Thyroid gland (tissue), 4 donors: ENCODE results near the gene PSMD5. TPM values are rescaled to one million over a fixed set of nuclear protein-coding genes. Genes with fewer than 3 reads are reported as not detected.

Source experiments
- DNase-seq, 2 donors: peaks; one replicate each; pipeline ENCODE4 v3.0.0-alpha.2; 2019
- H3K27ac ChIP-seq, 3 donors: fragments of 200-600 bp; sonication (generic); 1 replicate in 2 of 3; 2 replicates in 1 of 3; pipeline ENCODE4 v1.5.1; 2016 to 2019; ENCODE audit warnings: mild to moderate bottlenecking in 1 of 3, moderate library complexity in 1 of 3
- H3K27me3 ChIP-seq: fragments of 200-600 bp; sonication (generic); one replicate; pipeline ENCODE4 v1.5.1; 2019
- H3K36me3 ChIP-seq, 2 donors: fragments of 200-600 bp; sonication (generic); one replicate each; pipeline ENCODE4 v1.5.1; 2016 to 2019
- H3K4me1 ChIP-seq, 2 donors: fragments of 200-600 bp; sonication (generic); one replicate each; pipeline ENCODE4 v1.5.1; 2017 to 2019
- H3K4me3 ChIP-seq, 3 donors: fragments of 200-600 bp; sonication (generic); replicated peaks in 1 of 3; 1 replicate in 2 of 3; 2 replicates in 1 of 3; pipeline ENCODE4 v1.5.1; 2016; ENCODE audit warnings: mild to moderate bottlenecking in 1 of 3
- H3K9me3 ChIP-seq: fragments of 200-600 bp; sonication (generic); one replicate; pipeline ENCODE4 v1.5.1; 2017
- POLR2A ChIP-seq, 2 donors: fragments of 450-650 bp; IDR thresholded peaks; one replicate each; pipeline ENCODE4 v1.6.1; 2017; ENCODE audit warnings: antibody characterized with exemption in 2 of 2, mild to moderate bottlenecking in 2 of 2, moderate library complexity in 1 of 2
- WGBS, 2 donors: methylation state at CpG; one replicate each; pipeline ENCODE4 v1.1.5; 2017; 5-methylcytosine and 5-hydroxymethylcytosine counted together
- intact Hi-C: fragments of 100-400 bp; cut with DNase I; formaldehyde crosslinking; loops from one replicate; pipeline ENCODE4 v1.15.1; 2023
- total RNA-seq, 4 donors: library from RNA; depleted of rRNA; stranded (reverse); fragments of >200 nt; gene quantifications; one replicate each; pipeline ENCODE4 v1.2.3, GENCODE V29; 2016
- TF ChIP-seq, protein P1 (sequence below), 6 experiments: fragments of 200-600 bp in 3 of 6; fragments of 450-650 bp in 3 of 6; sonication (generic) in 3 of 6; IDR thresholded peaks; one replicate each; pipeline ENCODE4 v1.5.1; 2016 to 2019; ENCODE audit warnings: antibody characterized with exemption in 6 of 6, mild to moderate bottlenecking in 2 of 6, inconsistent platforms in 1 of 6, moderate library complexity in 1 of 6

Gene PSMD5
- total RNA-seq, 4 donors from 2014 or later, result 34.8 to 38.6 (median 36.5) TPM

DNA sequence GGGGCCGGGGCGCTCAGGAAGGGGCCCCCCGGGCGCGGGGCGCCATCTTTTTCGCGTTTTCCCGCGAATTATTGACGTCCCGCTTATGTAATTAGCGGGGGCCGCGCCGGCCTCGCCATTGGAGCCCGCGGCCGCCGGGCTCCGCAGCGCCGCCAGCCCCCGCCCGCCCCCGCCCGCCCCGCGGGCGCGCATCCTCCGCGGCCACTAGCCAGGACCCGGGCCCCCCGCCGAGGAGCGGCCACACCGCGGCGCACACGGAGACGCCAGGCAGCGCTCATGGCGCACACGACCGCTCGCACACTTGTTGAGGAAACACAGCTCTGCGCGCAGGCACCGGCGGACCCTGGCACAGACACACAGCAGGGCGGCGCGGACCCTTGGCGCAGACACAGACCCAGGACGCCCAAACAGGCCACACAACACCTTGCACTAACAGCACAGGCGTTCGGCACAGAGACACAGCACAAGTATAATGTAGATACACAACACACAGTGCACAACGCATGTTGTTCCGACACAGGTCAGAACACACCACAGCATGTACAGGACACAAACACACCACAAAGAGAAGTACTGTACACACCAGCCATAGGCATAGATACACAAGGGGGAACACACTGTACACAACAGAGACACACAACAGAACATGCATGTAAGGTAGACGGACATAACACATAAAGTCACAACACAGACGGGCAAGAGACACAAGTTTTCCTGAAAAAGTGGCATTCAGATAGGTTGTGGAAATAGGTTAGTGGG, 34.7 kb upstream of the PSMD5 start:
- DNase-seq, result peak; percentile 50
- 10 to 13% methylated on average over 10 to 15 of the region's 63 CpGs for WGBS, 2 donors

DNA sequence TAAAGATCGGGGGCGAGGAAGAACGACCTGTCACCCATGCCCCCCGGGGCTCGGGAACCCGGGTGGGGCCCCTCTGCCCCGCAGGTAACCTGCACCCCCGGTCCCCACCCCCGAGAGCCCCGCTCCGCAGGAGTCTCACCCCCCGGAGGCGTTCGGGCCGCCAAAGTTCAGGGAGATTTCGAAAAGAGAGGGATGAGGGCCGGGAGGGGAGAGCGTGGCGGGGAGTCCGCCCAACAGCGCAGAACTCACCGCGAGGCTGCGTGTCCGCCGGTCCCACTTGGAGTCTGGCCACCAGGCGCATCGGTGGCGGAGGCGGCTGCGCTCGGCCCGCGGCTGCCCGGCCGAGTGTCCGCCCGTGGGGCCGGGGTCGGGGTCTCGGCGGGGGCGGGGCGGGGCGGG, 34.1 kb upstream of the PSMD5 start, which contains the start of gene PHF19:
TSS of gene PHF19 (minus strand) at position 347 of the 399 bp plus-strand sequence. CDS start 2,447 bp downstream, outside the sequence.
- intact Hi-C loops, result loop anchor here (5.0 kb wide), 1 partner anchor 60 kb away; no protein-coding TSS in a partner anchor
- H3K9me3 ChIP-seq, result no peaks in the 10 kb centered on the region
- WGBS, 2 donors, result 0% methylated on average over 10 to 15 of the region's 45 CpGs
- H3K4me1 ChIP-seq, result peaks cover 5 to 6% of the 10 kb centered on the region in 2 donors
- H3K4me3 ChIP-seq, result peak within 1 kb of the TSS; percentile 44 to 76 (median 59)
- H3K36me3 ChIP-seq, result no peaks in the 10 kb centered on the region
- H3K27ac ChIP-seq, result peak within 1 kb of the TSS; percentile 87 to 92 (median 88)
- H3K27me3 ChIP-seq, result no peaks in the 10 kb centered on the region
- TF ChIP-seq, protein P1, sequence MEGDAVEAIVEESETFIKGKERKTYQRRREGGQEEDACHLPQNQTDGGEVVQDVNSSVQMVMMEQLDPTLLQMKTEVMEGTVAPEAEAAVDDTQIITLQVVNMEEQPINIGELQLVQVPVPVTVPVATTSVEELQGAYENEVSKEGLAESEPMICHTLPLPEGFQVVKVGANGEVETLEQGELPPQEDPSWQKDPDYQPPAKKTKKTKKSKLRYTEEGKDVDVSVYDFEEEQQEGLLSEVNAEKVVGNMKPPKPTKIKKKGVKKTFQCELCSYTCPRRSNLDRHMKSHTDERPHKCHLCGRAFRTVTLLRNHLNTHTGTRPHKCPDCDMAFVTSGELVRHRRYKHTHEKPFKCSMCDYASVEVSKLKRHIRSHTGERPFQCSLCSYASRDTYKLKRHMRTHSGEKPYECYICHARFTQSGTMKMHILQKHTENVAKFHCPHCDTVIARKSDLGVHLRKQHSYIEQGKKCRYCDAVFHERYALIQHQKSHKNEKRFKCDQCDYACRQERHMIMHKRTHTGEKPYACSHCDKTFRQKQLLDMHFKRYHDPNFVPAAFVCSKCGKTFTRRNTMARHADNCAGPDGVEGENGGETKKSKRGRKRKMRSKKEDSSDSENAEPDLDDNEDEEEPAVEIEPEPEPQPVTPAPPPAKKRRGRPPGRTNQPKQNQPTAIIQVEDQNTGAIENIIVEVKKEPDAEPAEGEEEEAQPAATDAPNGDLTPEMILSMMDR (IDR thresholded peaks at IDR 0.05), result no peak
- DNase-seq, result peak in 1 of 2 donors; percentile 23

More for the DNA sequence above, 34.7 kb upstream of the PSMD5 start:
- TF ChIP-seq, protein P1 (IDR thresholded peaks at IDR 0.05), result no peak
- TF ChIP-seq POLR2A (IDR thresholded peaks at IDR 0.05), result no peak
- H3K4me1 ChIP-seq, result peaks cover 5 to 6% of the 10 kb centered on the region in 2 donors
- peak overlapping the region in 1 of 3 donors; percentile 61 for H3K27ac ChIP-seq
- peak overlapping the region in 1 of 3 donors; percentile 59 for H3K4me3 ChIP-seq
- H3K36me3 ChIP-seq, result no peaks in the 10 kb centered on the region
- intact Hi-C loops, result loop anchor here (5.0 kb wide), 1 partner anchor 60 kb away; no protein-coding TSS in a partner anchor
- no peaks in the 10 kb centered on the region for H3K27me3 ChIP-seq
- H3K9me3 ChIP-seq, result no peaks in the 10 kb centered on the region

DNA sequence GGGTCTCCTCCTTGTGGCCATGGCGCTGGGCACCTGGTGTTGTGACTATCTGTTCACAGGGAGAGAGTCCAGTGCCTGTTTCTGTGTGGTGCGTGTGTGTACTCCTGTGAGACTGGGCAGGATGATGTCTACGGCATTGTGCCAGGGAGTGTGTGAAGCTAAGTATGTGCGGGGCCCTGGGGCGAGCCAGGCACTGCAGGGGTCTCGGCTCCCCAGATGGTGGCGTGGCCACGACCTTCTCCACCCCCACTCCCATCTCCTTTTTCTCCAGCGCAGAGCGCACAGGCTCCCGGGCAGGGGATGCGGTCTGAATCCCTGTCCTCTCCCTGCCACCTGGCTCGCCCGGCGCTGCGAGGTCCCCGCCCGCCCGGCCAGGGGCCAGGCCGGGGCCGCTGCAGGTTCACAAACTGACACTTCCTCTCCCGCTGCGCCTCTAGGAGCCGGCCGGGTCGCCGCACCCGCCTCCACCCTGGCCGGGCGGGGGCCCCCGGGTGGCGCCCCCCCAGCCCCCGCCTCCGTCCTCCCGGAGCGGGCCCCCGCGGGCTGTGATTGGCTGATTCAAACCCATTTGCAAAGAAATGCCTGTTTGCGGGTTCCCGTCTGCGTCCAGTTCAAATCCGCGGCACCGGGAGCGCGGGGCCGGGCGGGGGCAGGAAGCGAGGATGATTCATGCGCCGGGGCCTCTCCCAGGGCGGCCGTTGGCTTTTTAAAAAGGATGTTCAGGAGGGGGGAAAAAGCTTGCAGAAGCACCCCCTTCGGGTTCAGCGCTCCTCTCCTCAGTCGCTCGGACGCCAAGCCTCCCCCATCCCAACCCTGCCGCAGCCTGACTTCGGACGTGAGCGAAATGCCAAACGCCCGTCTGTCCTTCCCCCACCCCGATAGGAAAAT, 33.5 kb upstream of the PSMD5 start:
- H3K4me3 ChIP-seq, result peak overlapping the region; percentile 44 to 76 (median 59)
- DNase-seq, result peak; percentile 57 to 60
- H3K4me1 ChIP-seq, result peaks cover 5 to 6% of the 10 kb centered on the region in 2 donors
- H3K27me3 ChIP-seq, result no peaks in the 10 kb centered on the region
- no peaks in the 10 kb centered on the region for H3K36me3 ChIP-seq
- intact Hi-C loops, result loop anchor here (5.0 kb wide), 1 partner anchor 61 kb away; no protein-coding TSS in a partner anchor
- peak overlapping the region; percentile 87 to 92 (median 88) for H3K27ac ChIP-seq
- H3K9me3 ChIP-seq, result no peaks in the 10 kb centered on the region
- TF ChIP-seq, protein P1 (IDR thresholded peaks at IDR 0.05), result no peak
- no peak for TF ChIP-seq POLR2A (IDR thresholded peaks at IDR 0.05)
- 2 to 3% methylated on average over 38 to 40 of the region's 65 CpGs for WGBS, 2 donors

DNA sequence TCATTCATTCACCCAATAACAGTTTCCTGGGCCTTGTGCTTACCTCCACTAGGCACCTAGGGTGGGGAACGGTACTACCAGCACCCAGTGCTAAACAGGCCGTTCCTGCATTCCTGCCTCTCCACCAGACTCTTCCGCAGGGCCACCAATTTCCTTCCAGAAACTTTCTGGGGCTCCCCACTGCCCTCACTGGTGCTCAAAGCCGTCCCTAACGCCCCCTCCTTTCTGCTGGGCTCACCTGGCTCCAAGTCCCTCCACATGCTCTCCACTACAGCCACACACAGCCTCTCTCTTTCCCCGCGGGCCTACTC, 32.9 kb upstream of the PSMD5 start:
- H3K36me3 ChIP-seq, result no peaks in the 10 kb centered on the region
- peak overlapping the region in 1 of 3 donors; percentile 59 for H3K4me3 ChIP-seq
- DNase-seq, result no peak
- no peaks in the 10 kb centered on the region for H3K9me3 ChIP-seq
- peaks cover 5 to 6% of the 10 kb centered on the region in 2 donors for H3K4me1 ChIP-seq
- TF ChIP-seq, protein P1 (IDR thresholded peaks at IDR 0.05), result no peak
- no peak for TF ChIP-seq POLR2A (IDR thresholded peaks at IDR 0.05)
- 64 to 70% methylated on average over 7 of the region's 7 CpGs for WGBS, 2 donors
- H3K27me3 ChIP-seq, result no peaks in the 10 kb centered on the region
- intact Hi-C loops, result loop anchor here (5.0 kb wide), 1 partner anchor 62 kb away; no protein-coding TSS in a partner anchor
- H3K27ac ChIP-seq, result peak overlapping the region; percentile 87 to 92 (median 88)
